GM19324 (cell line): ENCODE measurements around the gene LETM1.

Experiments
- ATAC-seq: cut with Tn5 transposase; IDR thresholded peaks from one replicate; pipeline ENCODE4 v1.9.1; 2021; ENCODE audit warnings: mild to moderate bottlenecking, moderate library complexity; ENCODE audit not compliant: unreplicated experiment, low FRiP score

Gene LETM1

GRCh38 chr4:1830642-1831228 is 25.2 kb downstream of the LETM1 start:
- no peak for ATAC-seq

- no peak for ATAC-seq
These were observed 25.7 kb downstream of the LETM1 start for GRCh38 chr4:1830234-1830633.

GRCh38 chr4:1826531-1827350 is 29.2 kb downstream of the LETM1 start:
- ATAC-seq: no peak

- no peak for ATAC-seq
These were observed 30.6 kb downstream of the LETM1 start for GRCh38 chr4:1825326-1825725.

- no peak for ATAC-seq
These were observed 31.2 kb downstream of the LETM1 start for GRCh38 chr4:1824746-1825145.

- ATAC-seq: no peak
These were observed 32.4 kb downstream of the LETM1 start for GRCh38 chr4:1823545-1823932.

- no peak for ATAC-seq
These were observed 33.1 kb downstream of the LETM1 start for GRCh38 chr4:1822568-1823544.

GRCh38 chr4:1821679-1822567 is 34.0 kb downstream of the LETM1 start:
- no peak for ATAC-seq

- no peak for ATAC-seq
These were observed 36.1 kb downstream of the LETM1 start for GRCh38 chr4:1819816-1820215.

GRCh38 chr4:1819284-1819683 is 36.7 kb downstream of the LETM1 start:
- no peak for ATAC-seq

- no peak for ATAC-seq
These were observed 39.7 kb downstream of the LETM1 start for GRCh38 chr4:1815997-1816860.

GRCh38 chr4:1815096-1815996 is 40.6 kb downstream of the LETM1 start:
- no peak for ATAC-seq

GRCh38 chr4:1814453-1814852 is 41.5 kb downstream of the LETM1 start:
- ATAC-seq: no peak

- ATAC-seq: no peak
These were observed 42.0 kb downstream of the LETM1 start for GRCh38 chr4:1813915-1814314.

GRCh38 chr4:1813231-1813630 is 42.7 kb downstream of the LETM1 start:
- ATAC-seq: no peak

- ATAC-seq: no peak
These were observed 43.2 kb downstream of the LETM1 start for GRCh38 chr4:1812720-1813119.

GRCh38 chr4:1810765-1811164 is 45.2 kb downstream of the LETM1 start:
- ATAC-seq: no peak
